ENCODE results near the gene CHIT1. TPM values are rescaled to one million over a fixed set of nuclear protein-coding genes. Genes with fewer than 3 reads are reported as not detected.
"Not testable (repeated sequence)": the region's sequence is repeated elsewhere in the genome, so short reads cannot be mapped to it uniquely, and the experiment has no call there.

CHIT1 gene
- total RNA-seq, 2 donors from 2014 or later, result 1.3 to 2.2 TPM

DNA sequence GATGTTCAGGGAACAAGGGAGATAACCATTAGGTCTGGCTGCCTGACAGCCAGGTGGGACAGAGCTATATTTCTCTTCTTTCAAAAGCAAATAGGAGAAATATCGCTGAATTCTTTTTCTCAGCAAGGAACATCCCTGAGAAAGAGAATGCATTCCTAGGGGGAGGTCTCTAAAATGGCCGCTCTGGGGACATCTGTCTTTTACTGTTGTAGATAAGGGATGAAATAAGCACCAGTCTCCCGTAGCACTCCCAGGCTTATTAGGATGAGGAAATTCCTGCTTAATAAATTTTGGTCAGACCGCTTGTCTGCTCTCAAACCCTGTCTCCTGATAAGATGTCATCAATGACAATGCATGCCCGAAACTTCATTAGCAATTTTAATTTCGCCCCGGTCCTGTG is 5.4 kb upstream of the CHIT1 start:
- H3K27ac Mint-ChIP-seq; ATAC-seq; DNase-seq (ENCODE audit: low spot score in 2 of 2): not testable (repeated sequence)
- peaks cover 19 to 23% of the 10 kb centered on the region in 2 donors for H3K36me3 Mint-ChIP-seq
- peaks cover 18 to 26% of the 10 kb centered on the region in 2 donors for H3K9me3 Mint-ChIP-seq

DNA sequence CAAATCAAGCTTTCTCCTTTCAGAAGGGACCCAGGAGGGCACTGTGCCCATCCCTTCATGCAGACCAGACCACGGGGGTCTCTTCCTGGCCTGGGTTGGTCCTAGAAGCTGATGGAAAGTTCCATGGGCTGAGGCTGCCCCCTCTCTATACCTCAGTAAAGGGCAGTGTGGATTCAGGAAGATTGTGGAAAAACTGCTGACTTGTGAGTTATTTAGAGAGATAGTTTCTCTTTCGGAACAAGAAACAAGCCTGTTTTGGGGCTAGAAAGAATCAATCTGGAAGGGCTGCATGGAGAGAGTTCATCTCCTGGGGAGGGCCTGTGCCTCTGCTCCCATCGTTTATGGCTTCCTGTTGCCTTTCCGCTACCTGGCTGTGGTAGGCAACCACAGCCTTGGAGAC is 803 bp downstream of the CHIT1 start:
- Mint-ChIP-seq H3K27ac (no peak overlapping the region), H3K36me3 (no peaks in the 10 kb centered on the region), H3K9me3 (peaks cover under 1 to 1% of the 10 kb centered on the region in 2 donors)
- DNase-seq (ENCODE audit: low spot score in 2 of 2) (no peak), ATAC-seq (no peak)

DNA sequence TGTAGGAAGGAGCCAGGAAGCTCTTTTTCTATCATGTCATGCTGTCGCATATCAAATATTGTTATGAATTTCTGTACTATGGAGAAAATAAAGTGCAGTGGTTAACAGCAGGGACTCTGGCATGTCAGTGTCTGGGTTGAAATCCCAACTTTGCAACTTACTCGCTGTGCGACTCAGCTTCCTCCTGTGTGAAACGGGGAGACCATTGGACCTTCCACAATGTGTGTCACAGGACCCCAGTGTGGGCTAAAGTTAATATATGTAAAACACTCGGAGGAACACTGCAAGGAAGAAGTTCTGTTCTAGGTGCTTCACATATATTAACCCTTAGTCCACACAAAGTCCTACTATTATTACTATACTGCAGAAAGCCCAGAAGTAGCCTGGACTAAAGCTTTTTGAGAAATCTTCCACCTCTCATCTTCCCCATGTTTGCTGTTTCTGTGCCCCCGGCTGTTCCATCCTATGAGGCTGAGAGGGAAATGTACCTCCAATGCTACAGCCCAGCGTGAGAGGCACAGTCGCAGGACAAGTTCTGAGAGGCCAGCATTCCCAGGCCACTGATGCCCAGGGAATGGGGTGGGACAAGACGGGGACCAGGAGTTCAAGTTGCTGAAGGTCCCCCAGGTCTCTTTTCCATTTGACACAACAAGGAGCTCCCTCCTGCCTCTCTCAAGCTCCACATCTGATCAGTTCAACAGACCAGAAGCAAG is 1.9 kb downstream of the CHIT1 start:
- no peaks in the 10 kb centered on the region for H3K36me3 Mint-ChIP-seq
- ATAC-seq (no peak), DNase-seq (ENCODE audit: low spot score in 2 of 2) (no peak)
- H3K27ac Mint-ChIP-seq, result no peak overlapping the region
- no peaks in the 10 kb centered on the region for H3K9me3 Mint-ChIP-seq

- no peaks in the 10 kb centered on the region for H3K36me3 Mint-ChIP-seq
- no peaks in the 10 kb centered on the region for H3K9me3 Mint-ChIP-seq
- no peak for DNase-seq (ENCODE audit: low spot score in 2 of 2)
- ATAC-seq, result no peak
- no peak overlapping the region for H3K27ac Mint-ChIP-seq
Measured at GRCh38 chr1:203225071-203225470, 4.4 kb downstream of the CHIT1 start.

- ATAC-seq, result no peak
- DNase-seq (ENCODE audit: low spot score in 2 of 2), result no peak
- H3K27ac Mint-ChIP-seq, result no peak overlapping the region
- H3K36me3 Mint-ChIP-seq, result no peaks in the 10 kb centered on the region
- H3K9me3 Mint-ChIP-seq, result no peaks in the 10 kb centered on the region
Measured at GRCh38 chr1:203223012-203223775, 6.3 kb downstream of the CHIT1 start.

DNA sequence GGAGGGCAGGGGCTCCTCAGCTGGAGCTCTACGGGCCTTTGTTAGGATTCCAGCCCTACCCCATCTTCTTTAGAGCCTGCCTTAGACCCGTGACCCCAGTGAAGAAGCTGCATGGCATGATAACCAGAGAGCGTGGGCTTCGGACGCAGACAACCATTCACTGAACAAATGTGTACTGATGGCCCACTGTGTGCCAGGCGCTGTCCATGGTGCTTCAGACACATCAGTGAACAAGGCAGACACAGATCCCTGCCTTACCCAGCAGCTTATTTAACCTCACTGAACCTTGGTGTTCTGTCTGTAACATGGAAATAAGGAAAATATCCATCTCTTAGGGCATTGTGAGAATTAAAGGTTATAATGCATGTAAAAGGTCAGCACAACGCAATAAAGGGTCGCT is 9.5 kb downstream of the CHIT1 start:
- no peaks in the 10 kb centered on the region for H3K9me3 Mint-ChIP-seq
- no peak for DNase-seq (ENCODE audit: low spot score in 2 of 2)
- ATAC-seq, result no peak

DNA sequence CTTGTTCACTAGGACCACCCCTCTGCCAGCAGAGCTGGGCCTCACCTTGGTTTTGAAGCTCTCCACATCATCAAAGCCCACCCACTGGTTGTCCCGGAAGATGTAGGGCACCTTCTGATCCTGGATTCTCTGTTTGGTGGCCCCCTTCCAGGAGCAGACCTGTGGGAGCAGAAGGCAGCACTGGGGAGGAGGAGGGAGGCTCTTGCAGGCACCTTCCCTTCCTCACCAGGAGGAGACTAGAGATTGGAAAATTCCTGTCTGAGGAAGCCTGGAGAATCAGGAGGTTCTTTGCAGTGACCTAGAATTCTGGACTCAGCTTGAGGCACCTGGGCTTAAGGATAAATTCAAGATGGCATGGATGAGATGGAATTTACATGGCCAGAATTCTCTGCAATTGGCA is 10.3 kb downstream of the CHIT1 start:
- Mint-ChIP-seq H3K36me3 (no peaks in the 10 kb centered on the region), H3K27ac (no peak overlapping the region), H3K9me3 (no peaks in the 10 kb centered on the region)
- ATAC-seq (no peak), DNase-seq (ENCODE audit: low spot score in 2 of 2) (no peak)

More for the DNA sequence above, 9.5 kb downstream of the CHIT1 start:
- H3K27ac Mint-ChIP-seq, result no peak overlapping the region
- no peaks in the 10 kb centered on the region for H3K36me3 Mint-ChIP-seq

DNA sequence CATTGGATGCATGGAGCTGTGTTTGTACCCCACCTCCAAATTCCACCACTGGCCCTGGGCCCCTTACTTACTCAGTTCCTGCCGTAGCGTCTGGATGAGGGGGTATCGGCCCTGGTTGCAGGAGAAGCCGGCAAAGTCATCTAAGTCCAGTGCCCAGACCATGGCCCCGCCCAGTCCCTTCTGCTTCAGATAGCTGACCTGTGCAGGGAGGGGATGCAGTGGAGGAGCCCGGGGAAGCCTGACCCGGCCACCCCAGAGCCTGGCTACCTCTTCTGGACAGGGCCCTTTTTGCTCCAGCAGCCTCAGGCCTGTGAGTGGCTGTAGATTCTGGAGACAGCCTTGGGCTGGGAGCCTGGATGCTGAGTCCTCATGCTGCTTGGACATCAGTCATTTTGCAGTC is 11.8 kb downstream of the CHIT1 start:
- no peak overlapping the region for H3K27ac Mint-ChIP-seq
- H3K36me3 Mint-ChIP-seq, result no peaks in the 10 kb centered on the region
- no peaks in the 10 kb centered on the region for H3K9me3 Mint-ChIP-seq
- ATAC-seq (no peak), DNase-seq (ENCODE audit: low spot score in 2 of 2) (no peak)

- no peaks in the 10 kb centered on the region for H3K36me3 Mint-ChIP-seq
- DNase-seq (ENCODE audit: low spot score in 2 of 2) (no peak), ATAC-seq (no peak)
- no peak overlapping the region for H3K27ac Mint-ChIP-seq
- no peaks in the 10 kb centered on the region for H3K9me3 Mint-ChIP-seq
Measured at GRCh38 chr1:203217139-203217655, 12.3 kb downstream of the CHIT1 start.

- Mint-ChIP-seq H3K27ac (no peak overlapping the region), H3K9me3 (no peaks in the 10 kb centered on the region), H3K36me3 (no peaks in the 10 kb centered on the region)
- ATAC-seq, result peak; percentile 60 to 64
- DNase-seq (ENCODE audit: low spot score in 2 of 2), result peak in 1 of 2 donors; percentile 68
Measured at GRCh38 chr1:203216274-203217138, 13.0 kb downstream of the CHIT1 start.

- DNase-seq (ENCODE audit: low spot score in 2 of 2) (no peak), ATAC-seq (no peak)
- Mint-ChIP-seq H3K9me3 (no peaks in the 10 kb centered on the region), H3K36me3 (no peaks in the 10 kb centered on the region), H3K27ac (no peak overlapping the region)
Measured at GRCh38 chr1:203215573-203215972, 13.9 kb downstream of the CHIT1 start.

GRCh38 chr1:203214871-203215270 is 14.6 kb downstream of the CHIT1 start:
- ATAC-seq, result no peak
- H3K9me3 Mint-ChIP-seq, result no peaks in the 10 kb centered on the region
- DNase-seq (ENCODE audit: low spot score in 2 of 2), result no peak
- no peaks in the 10 kb centered on the region for H3K36me3 Mint-ChIP-seq
- H3K27ac Mint-ChIP-seq, result no peak overlapping the region

DNA sequence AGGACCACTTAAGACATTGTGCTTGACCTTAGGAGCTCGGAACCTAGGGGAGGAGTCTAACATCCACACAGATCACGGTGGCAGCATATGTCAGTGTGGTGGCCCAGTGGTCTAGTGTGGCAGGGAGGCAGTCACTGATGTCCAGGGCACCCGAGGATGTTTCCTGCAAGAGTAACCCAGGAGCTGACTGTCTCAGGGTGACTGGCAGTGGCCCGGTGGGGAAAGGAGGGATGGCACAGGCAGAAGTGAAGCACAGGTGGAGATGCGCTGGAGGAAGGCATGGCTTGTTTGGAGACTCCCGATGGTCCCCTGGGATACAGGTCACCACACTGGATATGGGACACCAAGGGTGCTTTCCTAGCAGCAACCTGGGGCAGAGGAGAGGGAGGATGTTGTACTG is 16.3 kb downstream of the CHIT1 start:
- Mint-ChIP-seq H3K27ac (no peak overlapping the region), H3K36me3 (no peaks in the 10 kb centered on the region), H3K9me3 (no peaks in the 10 kb centered on the region)
- DNase-seq (ENCODE audit: low spot score in 2 of 2), result no peak
- no peak for ATAC-seq

GRCh38 chr1:203211812-203212211 is 17.7 kb downstream of the CHIT1 start:
- no peak for ATAC-seq
- Mint-ChIP-seq H3K9me3 (no peaks in the 10 kb centered on the region), H3K36me3 (no peaks in the 10 kb centered on the region), H3K27ac (no peak overlapping the region)
- DNase-seq (ENCODE audit: low spot score in 2 of 2), result no peak

DNA sequence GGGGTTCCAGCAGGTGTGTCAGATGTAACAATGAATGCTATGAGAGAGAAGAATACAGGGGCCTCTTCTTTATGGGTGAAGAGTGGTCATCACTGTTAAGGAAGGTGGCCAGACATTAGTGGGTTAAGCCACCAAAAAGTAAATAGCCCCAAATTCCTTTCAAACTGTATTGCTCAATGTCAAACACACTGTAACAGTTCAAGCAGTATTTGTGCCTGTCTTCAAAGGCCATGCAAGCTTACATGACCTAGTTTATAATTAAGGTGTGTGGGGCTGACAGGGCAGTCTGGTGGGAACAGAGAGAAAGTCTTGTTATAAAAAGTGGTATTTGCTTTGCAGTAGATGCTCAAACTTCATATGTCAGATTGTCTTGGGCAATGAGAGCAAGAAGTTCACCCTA is 18.5 kb downstream of the CHIT1 start:
- ATAC-seq (no peak), DNase-seq (ENCODE audit: low spot score in 2 of 2) (no peak)
- H3K9me3 Mint-ChIP-seq, result no peaks in the 10 kb centered on the region
- no peak overlapping the region for H3K27ac Mint-ChIP-seq
- H3K36me3 Mint-ChIP-seq, result no peaks in the 10 kb centered on the region

DNA sequence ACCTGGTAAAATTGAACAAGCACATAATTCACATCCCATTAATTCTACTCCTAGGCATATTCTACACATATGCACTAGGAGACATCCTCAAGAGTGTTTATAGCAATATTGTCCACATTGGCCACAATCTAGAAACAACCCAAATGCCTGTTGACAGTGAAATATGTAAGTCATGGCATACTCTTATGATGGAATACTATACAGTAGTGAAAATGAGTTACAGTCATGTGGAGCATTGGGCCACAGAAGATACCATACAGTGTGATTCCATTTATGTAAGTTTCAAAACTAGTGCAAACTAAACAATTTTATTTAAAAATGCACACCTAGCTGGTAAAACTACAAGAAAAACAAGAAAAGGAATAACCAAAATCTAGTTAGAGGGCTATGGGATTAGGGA is 19.1 kb downstream of the CHIT1 start:
- ATAC-seq (no peak), DNase-seq (ENCODE audit: low spot score in 2 of 2) (no peak)
- Mint-ChIP-seq H3K36me3 (no peaks in the 10 kb centered on the region), H3K27ac (no peak overlapping the region), H3K9me3 (no peaks in the 10 kb centered on the region)

- H3K27ac Mint-ChIP-seq, result no peak overlapping the region
- H3K9me3 Mint-ChIP-seq, result no peaks in the 10 kb centered on the region
- no peaks in the 10 kb centered on the region for H3K36me3 Mint-ChIP-seq
- ATAC-seq (no peak), DNase-seq (ENCODE audit: low spot score in 2 of 2) (no peak)
Measured at GRCh38 chr1:203208181-203208580, 21.3 kb downstream of the CHIT1 start.
